Kidney capillary endothelial cell (primary cell): ENCODE results near the gene GALNTL6.
"Not testable (repeated sequence)": the region's sequence is repeated elsewhere in the genome, so short reads cannot be mapped to it uniquely, and the experiment has no call there.

ENCODE experiments used
- DNase-seq: peaks from one replicate; pipeline ENCODE4 v3.0.0-alpha.2; 2018; ENCODE audit warnings: low spot score

Gene GALNTL6

DNA sequence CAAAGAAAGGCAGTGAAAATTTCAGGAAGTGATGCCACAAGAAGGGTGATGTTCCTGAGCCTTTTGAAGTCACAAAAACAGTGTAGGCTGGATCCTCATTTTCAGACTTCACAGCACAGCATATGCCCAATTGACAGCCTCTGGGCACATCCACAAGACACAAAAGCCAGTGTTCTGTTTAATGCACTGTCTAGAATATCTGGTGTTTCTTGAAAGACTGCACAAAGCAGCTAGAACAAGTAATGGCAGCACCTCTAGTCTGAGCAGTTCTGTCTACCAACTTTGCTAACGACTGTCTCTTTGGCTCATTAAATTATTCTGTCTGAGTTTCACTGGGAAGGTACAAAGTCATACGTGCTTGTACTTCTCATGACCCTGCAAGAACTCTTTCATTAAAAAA, 938.3 kb downstream of the GALNTL6 start:
- DNase-seq, result no peak

DNA sequence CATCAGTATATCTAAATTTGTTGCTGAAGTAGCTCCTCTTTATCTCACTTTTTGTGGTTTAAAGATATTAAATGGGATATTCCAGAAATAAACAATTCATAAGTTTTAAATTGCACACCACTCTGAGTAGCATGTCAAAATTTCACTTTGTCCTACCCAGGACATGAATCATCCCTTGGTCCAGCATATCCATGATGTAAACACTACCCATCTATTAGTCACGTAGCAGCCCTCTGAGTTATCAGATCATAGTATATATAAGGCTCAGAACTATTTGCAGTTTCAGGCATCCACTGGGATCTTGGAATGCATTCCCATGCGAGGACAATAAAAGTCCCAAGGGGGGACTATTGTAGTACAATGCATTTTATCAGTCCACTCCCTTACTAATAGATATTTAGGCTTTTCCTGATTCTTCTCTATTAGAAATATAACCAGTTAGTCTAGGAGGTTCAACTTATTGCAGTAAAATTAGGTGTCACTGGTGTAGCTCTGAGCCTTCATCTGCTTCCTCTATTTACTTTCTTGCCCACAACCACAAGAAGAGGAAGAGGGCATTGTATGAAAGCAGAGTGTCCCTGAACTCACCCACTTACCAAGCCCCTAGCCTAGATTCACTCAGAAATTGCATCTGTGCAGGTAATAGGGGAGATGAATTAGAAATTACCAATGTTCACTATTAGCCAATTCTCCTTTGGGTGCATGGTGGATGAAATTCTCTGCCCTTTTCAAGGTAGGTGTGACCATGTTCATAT, 945.6 kb downstream of the GALNTL6 start:
- no peak for DNase-seq

DNA sequence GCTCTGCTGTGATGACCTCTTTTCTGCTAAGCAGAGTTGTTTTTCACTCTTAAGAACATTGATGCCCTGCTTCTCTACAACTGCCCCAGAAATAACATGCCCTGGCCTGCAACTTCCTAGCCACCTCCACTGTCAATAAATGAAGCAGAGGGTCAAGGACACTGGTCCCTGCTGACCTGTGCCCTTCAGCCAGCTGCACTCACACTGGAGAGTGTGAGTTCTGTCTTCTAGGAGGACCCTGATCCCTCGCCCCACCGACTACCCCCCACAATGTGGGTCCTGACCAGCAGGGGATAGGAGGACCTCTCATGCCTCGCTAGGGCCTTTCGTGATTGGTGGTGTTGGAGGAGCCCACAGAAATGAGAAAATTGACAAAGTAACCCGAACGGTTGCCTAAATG, 947.3 kb downstream of the GALNTL6 start:
- DNase-seq, result no peak

DNA sequence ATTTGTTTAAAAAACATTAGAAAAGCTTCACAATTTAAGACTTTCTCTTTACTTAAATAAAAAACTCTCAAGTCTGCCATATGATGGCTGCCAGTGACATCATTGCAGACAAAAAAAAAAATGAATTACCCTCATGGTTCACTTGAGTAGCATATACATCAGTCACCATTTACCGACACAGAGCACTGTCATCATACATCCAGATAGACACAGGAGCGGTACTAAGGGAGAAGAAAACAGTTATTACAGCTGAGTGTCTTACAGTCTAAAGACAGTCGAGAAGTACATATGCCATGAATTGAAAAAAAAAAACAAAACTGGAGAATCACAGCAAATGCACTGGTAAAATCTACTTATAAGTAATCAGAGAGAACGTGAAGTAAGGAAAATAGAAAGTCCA, 949.7 kb downstream of the GALNTL6 start:
- DNase-seq, result no peak

DNA sequence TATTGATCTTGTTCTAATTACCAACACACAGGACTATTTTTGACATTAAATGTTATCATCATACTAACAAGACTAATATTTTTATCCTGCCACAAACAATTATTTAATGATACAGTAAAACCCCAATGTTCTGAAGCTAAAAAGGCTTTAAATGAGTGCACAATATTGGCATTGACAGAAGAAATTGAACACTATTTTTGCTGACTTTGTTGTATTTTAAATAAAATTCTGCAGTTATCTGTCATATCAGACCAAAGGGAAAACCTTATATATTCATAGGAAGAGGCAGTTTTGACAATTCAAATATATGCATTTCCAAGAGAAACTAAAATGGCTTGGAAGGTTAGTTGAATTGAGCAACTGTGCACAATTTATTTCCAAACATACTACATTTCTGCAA, 957.6 kb downstream of the GALNTL6 start:
- DNase-seq, result no peak

DNA sequence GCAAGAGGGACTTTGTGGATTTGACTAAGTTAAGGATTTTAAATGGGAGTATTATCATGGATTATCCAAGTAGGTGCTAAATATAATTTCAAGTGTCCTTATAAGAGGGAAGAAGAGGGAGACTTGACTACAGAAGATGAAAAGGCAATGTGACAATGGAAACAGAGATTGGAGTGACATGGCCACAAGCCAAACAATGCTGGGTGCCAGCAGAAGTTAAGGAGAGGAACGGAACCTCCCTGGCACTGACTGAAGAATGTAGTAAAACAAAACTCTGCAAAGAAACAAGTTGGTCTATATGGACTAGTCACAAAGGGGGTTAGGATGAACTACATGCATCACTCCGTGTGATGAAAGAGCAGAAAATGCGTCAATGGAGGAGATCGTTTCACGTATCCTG, 959.6 kb downstream of the GALNTL6 start:
- DNase-seq, result no peak

DNA sequence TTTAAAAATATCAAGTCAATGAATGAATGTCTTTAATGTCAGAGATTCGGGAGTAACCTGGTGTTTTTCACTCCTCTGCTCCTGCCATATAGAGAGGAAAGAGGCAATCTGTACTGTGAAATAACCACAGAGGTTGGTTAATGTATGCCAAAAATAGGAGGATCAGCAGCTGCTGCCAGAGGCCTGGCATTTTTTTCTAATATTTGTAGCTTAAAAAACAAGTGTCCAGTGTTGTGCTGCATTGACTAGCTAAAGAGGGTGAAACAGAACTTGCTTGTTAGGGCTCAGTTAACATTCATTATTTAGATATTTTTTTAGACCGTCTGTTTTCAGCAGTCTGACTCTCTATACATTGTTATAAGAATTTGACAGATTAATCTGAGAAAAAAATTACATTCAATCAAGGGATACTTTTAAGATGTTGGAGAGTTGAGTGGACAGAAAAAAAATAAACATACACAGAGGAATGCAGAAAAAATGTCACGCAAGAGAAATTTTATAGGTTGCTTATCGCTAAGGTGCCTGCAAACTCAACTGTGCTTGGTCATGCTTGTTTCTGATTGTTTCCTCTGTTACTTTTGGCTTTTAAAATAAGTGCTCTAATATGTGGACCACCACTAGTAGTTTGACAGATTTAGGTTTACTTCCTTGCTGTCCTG, 963.1 kb downstream of the GALNTL6 start:
- no peak for DNase-seq

DNA sequence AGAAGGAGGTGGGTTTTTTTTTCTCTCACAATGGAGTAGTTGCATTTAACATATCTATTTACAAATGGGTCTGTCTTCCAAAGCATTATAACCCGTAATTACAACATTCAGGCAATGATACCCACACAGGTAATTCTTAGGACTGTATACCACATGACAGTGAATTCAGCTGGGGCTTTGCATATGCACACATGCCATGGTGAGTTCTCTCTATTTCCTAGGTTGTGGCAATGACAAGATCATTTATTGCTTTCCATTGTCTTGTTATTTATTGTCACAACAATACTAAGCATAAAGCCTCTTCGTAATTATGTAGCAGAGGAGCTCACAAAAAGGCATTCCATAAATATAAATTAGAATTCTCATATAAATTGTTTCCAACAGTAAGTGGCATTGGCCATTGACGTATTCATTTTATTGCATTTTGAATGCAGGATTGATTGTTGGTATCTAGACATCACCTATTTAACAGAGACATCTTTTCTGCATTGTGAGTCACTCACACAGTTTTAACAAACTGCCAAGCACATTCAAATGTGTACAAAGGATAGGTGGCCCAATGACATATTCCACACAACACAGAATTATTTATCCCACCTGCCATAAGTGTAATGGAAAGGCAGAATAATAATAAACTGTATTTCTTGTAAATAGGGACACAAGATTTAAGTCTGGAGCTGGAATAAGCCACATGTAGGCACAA, 964.7 kb downstream of the GALNTL6 start:
- DNase-seq, result no peak

DNA sequence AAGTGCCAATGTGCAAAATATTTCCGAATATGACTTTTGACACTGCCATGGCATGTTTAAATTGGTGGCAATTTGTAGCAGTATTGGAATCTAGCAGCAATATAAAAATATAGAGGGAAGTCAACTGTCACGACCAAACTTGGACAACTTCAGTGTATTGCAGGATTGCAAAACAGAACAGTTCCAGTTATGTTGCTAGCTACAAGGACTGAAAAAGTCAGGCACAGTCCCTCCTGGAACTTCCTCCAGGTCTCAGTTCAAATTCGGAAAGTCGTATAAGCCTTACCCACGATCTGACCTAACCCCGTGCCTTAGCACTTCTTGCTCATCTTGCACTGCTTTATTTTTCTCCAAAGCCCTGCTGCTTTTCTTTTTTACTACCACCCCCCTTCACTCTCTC, 965.4 kb downstream of the GALNTL6 start:
- no peak for DNase-seq

DNA sequence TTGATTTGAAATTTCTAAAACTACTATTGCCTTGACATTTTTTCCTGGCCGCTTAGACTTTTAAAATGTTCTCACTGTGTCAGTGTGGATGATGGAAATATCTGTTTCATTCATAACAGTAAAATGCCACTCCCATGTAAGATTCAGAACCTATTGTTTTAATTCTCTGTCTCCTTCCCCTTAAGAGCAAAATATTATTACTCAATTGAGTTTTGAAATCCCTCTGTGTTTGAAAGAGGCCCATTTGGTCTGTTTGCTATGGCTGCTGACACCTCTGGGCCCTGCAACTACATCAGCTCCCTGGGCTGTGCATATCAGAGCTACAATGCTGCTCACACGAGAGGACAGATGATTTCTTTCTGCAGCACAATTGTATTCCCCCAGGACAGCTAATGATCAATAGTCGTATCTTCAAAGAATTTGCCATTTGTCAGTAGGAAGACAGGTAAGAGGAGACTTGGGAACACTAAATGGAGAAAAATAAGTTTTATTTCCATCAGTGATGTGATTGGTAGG, 967.4 kb downstream of the GALNTL6 start:
- no peak for DNase-seq

DNA sequence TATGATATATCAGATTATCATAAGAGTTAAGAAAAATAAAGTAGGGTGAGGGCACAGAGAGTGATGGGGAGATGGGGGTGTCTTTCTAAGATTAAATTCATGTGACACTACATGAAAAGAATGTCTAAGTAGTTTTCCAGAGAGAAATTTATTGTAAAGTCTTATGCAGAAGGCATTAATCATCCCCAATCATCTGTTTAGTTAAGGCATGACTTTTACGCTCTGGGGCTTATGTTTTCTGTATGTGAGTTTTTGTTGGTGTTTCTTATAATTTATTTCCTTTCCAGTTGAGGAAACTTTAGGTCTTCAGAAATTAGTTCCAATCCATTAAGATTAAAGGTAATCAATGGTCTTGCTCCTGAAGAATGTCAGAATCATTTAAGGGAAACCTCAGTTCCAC, 972.4 kb downstream of the GALNTL6 start:
- no peak for DNase-seq

DNA sequence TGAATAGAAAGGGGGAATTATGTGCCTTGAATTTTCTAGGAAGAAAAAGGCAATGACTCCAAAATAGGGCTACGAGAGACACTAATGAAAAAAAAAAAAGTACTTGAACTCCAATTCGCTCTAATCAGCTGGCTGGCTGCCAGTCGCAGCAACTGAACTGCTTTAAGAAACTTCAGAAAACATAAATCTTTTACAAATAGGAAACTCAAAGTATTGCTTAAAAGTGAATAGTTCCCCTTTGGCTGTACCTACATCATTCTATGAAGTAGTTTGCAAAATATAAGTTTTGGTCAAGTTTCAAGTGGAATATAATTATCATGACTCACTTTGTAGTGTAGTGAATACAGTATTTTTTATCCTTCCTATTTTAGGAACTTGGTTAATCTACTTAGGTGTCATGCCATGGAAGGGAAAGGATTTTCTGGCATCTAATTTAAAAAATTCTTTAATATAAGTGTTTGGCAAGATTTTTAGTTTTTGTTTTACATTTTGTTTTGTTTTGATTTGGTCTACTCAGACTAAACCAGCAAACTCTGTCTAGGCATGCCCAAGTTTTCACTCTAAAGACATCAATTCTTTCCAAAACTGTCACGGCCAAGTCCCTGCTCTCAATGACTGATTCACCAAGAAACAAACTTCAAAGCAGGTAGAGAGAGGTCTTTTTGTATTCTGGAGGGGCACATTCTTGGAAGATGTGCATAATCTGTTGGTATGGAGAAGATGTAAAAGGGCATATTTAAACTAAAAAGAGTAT, 973.0 kb downstream of the GALNTL6 start:
- DNase-seq, result no peak

DNA sequence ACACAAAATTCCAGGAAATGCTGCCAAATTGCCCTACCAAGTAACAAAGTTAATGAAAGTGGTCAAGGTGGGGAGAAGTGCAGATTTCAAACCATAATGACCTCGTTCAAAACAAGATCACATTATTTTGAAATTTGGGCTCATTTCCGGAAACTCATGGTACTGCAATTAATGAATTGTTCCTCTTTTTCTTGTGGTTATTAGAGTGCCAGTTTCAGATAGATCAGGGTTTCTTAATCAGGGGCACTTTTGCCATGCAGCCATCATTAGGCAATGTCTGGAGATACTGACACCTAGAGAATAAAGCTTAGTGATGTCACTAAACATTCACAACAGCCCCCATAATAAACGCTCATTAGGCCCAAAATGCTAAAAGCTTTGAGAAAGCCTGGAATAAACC, 973.9 kb downstream of the GALNTL6 start:
- no peak for DNase-seq

DNA sequence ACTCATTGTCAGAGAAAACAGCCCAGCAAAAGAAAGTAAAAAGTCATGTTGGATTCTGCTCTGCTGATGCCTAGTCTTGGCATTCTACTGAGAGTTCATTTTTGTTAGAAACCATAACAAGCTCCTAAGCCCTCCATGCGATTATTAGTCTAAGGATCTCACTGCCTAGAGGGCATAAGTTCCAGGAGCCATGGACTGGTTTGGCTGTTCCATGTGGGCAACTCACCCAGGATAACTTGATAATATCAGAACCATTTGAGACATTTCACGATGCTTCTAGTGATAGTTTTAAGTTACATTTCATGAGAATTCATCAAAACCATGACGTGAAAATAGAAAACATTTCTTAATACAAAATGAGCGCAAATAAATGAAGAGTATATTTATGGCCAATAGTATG, 978.6 kb downstream of the GALNTL6 start:
- DNase-seq, result no peak

DNA sequence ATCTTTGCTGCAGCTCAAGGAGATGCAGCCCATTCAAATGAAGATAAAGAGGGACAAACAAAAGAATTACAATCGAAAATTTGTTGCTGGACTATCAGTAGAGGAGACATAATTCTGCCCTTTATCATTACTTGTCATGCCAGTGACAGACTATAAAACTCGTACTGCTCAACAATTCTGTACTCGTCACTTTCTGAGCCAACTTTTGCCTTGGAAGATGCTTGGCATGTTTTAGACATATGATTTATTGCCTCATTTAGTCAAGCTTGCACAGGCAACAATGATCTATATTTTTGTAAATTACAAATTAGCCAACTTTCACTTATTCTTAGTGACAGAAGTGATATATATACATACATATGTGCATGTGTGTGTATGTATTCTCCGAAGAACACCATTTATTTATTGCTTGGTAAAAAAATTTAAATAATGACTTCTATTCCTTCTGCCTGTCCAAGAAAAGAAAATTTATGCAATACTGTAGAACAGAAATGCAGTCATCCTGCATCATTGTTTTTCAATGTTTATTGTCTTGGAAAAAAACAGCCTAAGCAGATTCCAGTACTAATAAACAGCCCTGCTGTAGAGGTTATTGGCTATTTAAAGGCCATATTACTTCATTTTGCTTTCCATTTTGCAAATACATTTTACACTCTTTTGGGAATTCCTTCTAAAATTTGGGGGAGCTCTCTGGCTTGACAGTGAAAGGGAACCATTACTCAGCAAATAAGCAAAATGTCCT, 980.5 kb downstream of the GALNTL6 start:
- no peak for DNase-seq

DNA sequence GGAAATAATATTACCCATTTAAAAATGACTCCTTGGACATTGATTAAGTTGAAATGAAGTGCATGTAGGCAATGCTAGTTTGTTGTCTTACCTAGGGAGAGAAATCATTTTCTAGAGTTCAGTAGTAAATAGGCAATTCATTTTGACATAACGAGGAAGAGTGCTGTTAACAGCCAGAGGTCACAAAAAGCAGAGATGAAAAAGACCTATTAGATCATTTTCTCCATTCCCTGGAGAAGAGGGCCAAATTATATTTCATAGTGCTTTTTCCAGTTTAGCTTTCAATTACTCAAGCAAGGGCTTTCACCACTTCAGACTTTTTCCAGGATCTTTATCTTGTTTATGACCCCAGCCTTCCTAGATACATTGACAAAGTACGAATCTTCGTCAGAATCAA, 981.1 kb downstream of the GALNTL6 start:
- DNase-seq, result no peak

DNA sequence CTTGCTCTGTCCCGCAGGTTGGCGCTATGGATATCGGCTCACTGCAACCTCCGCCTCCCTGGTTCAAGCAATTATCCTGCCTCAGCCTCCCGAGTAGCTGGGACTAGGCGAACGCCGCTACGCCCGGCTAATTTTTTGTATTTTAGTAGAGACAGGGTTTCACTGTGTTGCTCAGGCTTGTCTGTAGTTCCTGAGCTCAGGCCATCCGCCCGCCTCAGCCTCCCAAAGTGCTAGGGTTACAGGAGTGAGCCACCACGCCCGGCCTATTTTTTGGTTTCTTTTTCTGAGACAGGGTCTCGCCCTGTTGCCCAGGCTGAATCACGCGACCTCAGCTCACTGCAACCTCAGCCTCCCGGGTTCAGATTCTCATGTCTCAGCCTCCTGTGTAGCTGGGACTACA, 984.1 kb downstream of the GALNTL6 start:
- DNase-seq, result not testable (repeated sequence)

DNA sequence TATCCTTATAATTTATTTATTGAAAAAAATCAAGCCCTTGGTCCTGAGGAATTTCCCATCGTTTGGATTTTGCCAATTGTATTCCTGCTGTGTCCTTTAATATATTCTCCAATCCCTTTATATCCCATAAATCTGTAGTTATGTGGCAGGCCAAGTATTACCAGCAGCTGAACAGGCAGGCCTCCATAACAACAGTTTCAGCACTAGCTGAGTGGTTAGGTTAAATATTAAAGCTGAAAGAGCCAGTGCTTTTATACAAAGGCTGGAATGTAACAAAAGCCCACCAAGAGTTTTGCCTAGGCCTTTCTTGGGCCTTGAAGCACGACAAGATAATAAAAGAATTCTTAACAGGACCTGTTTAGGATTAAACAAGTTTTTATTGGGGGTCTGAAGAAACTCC, 988.8 kb downstream of the GALNTL6 start:
- no peak for DNase-seq

DNA sequence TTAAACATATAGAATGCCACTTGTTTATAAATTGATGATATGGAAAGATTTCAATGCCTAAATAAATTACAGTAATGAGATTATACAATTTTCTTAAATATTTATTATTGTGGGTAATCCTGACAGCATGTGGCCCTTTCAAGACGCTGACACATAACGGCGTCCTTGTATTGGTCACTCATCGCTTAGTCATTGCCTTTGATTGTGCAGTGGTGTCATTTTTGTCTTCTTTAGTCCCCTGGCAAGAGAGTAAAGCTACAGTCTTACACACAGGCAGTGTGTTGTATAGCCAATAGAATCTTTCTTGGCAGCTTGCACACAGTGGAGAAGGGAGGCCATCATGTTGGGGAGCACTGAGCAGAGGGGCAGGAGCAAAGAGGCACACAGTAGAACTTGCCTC, 993.6 kb downstream of the GALNTL6 start:
- DNase-seq, result no peak

DNA sequence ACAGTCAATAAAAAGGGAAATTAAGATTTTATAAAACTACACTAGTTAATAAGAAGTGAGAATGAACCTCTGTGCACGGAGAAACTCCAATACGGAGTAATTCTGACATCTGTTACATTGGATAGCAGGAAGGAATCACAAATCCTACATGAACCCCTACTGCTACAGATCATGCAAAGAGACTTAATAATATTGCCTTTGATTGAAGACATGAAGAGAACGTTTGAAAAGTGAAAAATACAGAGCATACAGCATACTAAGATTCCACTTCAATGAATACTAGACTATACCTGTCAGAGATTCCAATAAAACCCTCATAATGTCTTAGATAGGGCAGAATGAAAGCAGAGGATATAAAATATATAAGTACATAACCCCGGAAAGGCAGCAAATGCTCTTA, 995.0 kb downstream of the GALNTL6 start:
- no peak for DNase-seq

DNA sequence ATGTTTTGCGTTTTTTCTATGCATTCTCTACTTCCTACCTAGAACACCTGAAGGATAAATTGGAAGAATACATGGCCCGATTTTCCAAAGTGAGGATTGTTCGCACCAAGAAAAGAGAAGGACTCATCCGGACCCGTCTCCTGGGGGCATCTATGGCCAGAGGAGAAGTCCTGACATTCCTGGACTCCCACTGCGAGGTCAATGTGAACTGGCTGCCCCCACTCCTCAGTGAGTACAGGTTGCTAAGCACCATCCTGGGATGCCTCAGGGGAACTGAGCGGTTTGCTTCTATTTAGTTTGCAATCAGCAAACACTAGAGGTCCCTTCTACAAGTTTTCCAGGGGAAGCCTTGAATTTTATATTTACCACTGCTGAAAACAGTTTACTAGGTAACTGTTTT, 996.1 kb downstream of the GALNTL6 start:
- DNase-seq, result no peak
